Jurkat, Clone E6-1 (cell line): ENCODE data around the gene SMURF1.
A peak's percentile ranks its signal among the peaks of the same experiment; 100 is the strongest.
"Not testable (repeated sequence)": the region's sequence is repeated elsewhere in the genome, so short reads cannot be mapped to it uniquely, and the experiment has no call there.

ENCODE experiments used
- DNase-seq: peaks from one replicate; pipeline ENCODE4 v3.0.0-alpha.2; 2011; ENCODE audit warnings: low read depth, low spot score
- H3K4me3 ChIP-seq: 2 replicates; pipeline ENCODE4 v1.5.1; 2011; ENCODE audit warnings: mild to moderate bottlenecking, low read length, control low read depth, moderate library complexity

Gene SMURF1

GRCh38 chr7:99124751-99125504 lies 19.0 kb downstream of the SMURF1 start:
- no peak overlapping the region for H3K4me3 ChIP-seq
- no peak for DNase-seq

GRCh38 chr7:99124236-99124635 lies 19.7 kb downstream of the SMURF1 start:
- DNase-seq = no peak
- no peak overlapping the region for H3K4me3 ChIP-seq

GRCh38 chr7:99123571-99124033 lies 20.3 kb downstream of the SMURF1 start:
- no peak overlapping the region for H3K4me3 ChIP-seq
- DNase-seq = no peak

GRCh38 chr7:99122762-99123161 lies 21.1 kb downstream of the SMURF1 start:
- DNase-seq = no peak
- no peak overlapping the region for H3K4me3 ChIP-seq

GRCh38 chr7:99121496-99122021 lies 22.3 kb downstream of the SMURF1 start:
- H3K4me3 ChIP-seq = no peak overlapping the region
- no peak for DNase-seq

GRCh38 chr7:99120916-99121315 lies 23.0 kb downstream of the SMURF1 start:
- H3K4me3 ChIP-seq = no peak overlapping the region
- no peak for DNase-seq

GRCh38 chr7:99120501-99120900 lies 23.4 kb downstream of the SMURF1 start:
- no peak overlapping the region for H3K4me3 ChIP-seq
- DNase-seq = no peak

- no peak for DNase-seq
- H3K4me3 ChIP-seq = no peak overlapping the region
Observed at GRCh38 chr7:99118077-99118476, 25.8 kb downstream of the SMURF1 start.

GRCh38 chr7:99116144-99116543 lies 27.8 kb downstream of the SMURF1 start:
- no peak overlapping the region for H3K4me3 ChIP-seq
- no peak for DNase-seq

GRCh38 chr7:99115379-99115778 lies 28.5 kb downstream of the SMURF1 start:
- no peak overlapping the region for H3K4me3 ChIP-seq
- DNase-seq = no peak

- no peak for DNase-seq
- no peak overlapping the region for H3K4me3 ChIP-seq
Observed at GRCh38 chr7:99112979-99113378, 30.9 kb downstream of the SMURF1 start.

GRCh38 chr7:99112097-99112496 lies 31.8 kb downstream of the SMURF1 start:
- DNase-seq = no peak
- H3K4me3 ChIP-seq = no peak overlapping the region

- DNase-seq = no peak
- no peak overlapping the region for H3K4me3 ChIP-seq
Observed at GRCh38 chr7:99111591-99111990, 32.3 kb downstream of the SMURF1 start.

- no peak overlapping the region for H3K4me3 ChIP-seq
- peak; percentile 15 for DNase-seq
Observed at GRCh38 chr7:99109108-99110051, 34.5 kb downstream of the SMURF1 start.

GRCh38 chr7:99108613-99109012 lies 35.3 kb downstream of the SMURF1 start:
- no peak for DNase-seq
- H3K4me3 ChIP-seq = no peak overlapping the region

- no peak for DNase-seq
- no peak overlapping the region for H3K4me3 ChIP-seq
Observed at GRCh38 chr7:99106821-99107241, 37.1 kb downstream of the SMURF1 start.

GRCh38 chr7:99106411-99106810 lies 37.5 kb downstream of the SMURF1 start:
- no peak for DNase-seq
- H3K4me3 ChIP-seq = no peak overlapping the region

GRCh38 chr7:99105756-99106155 lies 38.2 kb downstream of the SMURF1 start:
- DNase-seq = no peak
- no peak overlapping the region for H3K4me3 ChIP-seq

GRCh38 chr7:99104631-99105030 lies 39.3 kb downstream of the SMURF1 start:
- no peak overlapping the region for H3K4me3 ChIP-seq

GRCh38 chr7:99103836-99104235 lies 40.1 kb downstream of the SMURF1 start:
- not testable (repeated sequence) for H3K4me3 ChIP-seq, DNase-seq

More at GRCh38 chr7:99104631-99105030, 39.3 kb downstream of the SMURF1 start:
- DNase-seq = no peak
